ENCODE data around the gene TRIO. TPM values are rescaled to one million over a fixed set of nuclear protein-coding genes. Genes with fewer than 3 reads are reported as not detected.

Gene TRIO
- total and polyA plus RNA-seq, 10 of the 15 experiments (the other 5 are each of a cell fraction or from before 2014, with no cell fraction given), result 5.1 to 96.4 (median 44.6) TPM

DNA sequence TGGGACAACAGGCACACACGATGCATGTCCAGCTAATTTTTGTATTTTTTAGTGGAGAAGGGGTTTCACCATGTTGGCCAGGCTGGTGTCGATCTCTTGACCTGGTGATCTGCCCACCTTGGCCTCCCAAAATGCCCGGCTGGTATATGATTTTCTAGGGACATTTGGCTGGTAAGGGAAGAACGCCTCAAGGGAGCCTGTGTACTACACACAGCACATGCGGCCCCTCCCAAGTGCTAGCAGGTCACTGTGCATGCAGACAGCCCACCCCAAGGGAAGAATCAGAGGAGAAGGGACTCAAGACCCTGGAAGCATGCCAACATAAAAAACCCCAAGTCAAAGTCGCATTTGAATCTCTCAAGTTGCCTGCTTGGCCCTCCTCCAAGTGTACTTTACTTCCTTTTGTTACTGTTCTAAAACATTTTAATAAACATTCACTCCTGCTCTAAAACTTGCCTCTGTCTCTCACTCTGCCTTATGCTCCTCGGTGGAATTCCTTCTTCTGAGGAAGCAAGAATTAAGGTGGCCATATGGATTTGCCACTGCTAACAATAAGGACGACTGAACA is 414.1 kb downstream of the TRIO start (continued):
- TF ChIP-seq PAX5 (IDR thresholded peaks at IDR 0.05; ENCODE audit: borderline replicate concordance, low read depth, low read length) (no peak), MLLT1 (IDR thresholded peaks at IDR 0.05) (no peak), HDAC6 (IDR thresholded peaks at IDR 0.05; ENCODE audit: unreplicated experiment) (no peak), SREBF1 (IDR thresholded peaks at IDR 0.05; ENCODE audit: low read length) (no peak)

DNA sequence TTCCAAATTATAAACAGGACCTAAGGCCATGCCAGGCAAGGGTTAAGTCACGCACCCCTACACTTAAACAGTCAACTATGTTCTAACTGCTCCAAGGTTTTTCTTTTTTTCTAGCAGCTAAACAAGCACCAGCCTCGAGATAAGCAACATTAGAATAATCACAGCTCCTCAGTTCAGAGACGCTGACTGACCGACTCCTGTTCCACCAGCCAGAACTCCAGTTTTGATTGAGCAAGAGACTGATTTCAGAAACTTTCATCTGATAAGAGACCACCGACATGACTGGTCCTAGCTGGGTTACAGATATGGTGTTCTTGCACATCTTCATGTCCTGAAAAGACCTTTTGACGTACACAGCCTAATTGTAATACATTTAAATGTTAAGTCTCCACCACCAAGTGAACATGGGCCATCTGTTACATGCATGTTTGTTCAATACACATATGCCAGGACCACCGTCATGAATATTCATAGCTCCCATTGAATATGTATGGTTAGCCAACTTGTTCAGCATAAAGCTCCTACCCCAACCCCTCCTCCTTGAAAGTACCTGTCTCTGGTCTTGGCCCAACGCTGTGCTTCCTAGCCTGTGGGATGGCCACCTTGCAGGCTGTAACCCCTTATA is 414.8 kb downstream of the TRIO start:
- TF ChIP-seq PBX3 (IDR thresholded peaks at IDR 0.05; ENCODE audit: insufficient replicate concordance, low read depth, low read length) (no peak), SPI1 (IDR thresholded peaks at IDR 0.05; ENCODE audit: borderline replicate concordance, insufficient read depth, low read depth, low read length) (no peak), NR2F1 (conservative IDR thresholded peaks at IDR 0.05) (no peak), RFX5 (IDR thresholded peaks at IDR 0.05; ENCODE audit: low read depth, low read length) (no peak), RB1 (IDR thresholded peaks at IDR 0.05; ENCODE audit: borderline replicate concordance) (no peak), NBN (IDR thresholded peaks at IDR 0.05) (no peak)
- FAIRE-seq, result no peak
- no peaks in the 10 kb centered on the region for H3K79me2 ChIP-seq (ENCODE audit: control insufficient read depth, insufficient read depth, low read length)
- POLR2A ChIA-PET, result no interaction called here
- SMC1A ChIA-PET (ENCODE audit: uncharacterized antibody, unreplicated experiment), result interaction anchor here (0.7 kb wide), 1 partner anchor 91 kb away, joined by 3 read pairs; no protein-coding TSS in a partner anchor
- H3K27me3 ChIP-seq (replicated peaks in 1 of 2; ENCODE audit: control insufficient read depth in 2 of 2, insufficient read depth in 2 of 2, low read length in 1 of 2), result peaks cover 0 to 8% of the 10 kb centered on the region in 2 experiments; a peak in 1 of 4 replicates
- H4K20me1 ChIP-seq (ENCODE audit: control insufficient read depth, insufficient read depth), result no peaks in the 10 kb centered on the region
- peaks cover 2% of the 10 kb centered on the region; the same call in 1 of the 3 replicates for H3K9me3 ChIP-seq (replicated peaks; ENCODE audit: control insufficient read depth, insufficient read depth, low read length)
- DNase-seq (ENCODE audit: low read depth, low spot score), result no peak
- no TSS peak for BruUV-seq (replicated peaks)
- intact Hi-C loops (cut with micrococcal nuclease; ENCODE audit: unreplicated experiment), result no loop called here
- no peaks in the 10 kb centered on the region; the same call in 1 of the 2 replicates for H3K4me1 ChIP-seq (ENCODE audit: control insufficient read depth, insufficient read depth, low read length)
- H2AFZ ChIP-seq (ENCODE audit: control insufficient read depth, low read depth, low read length), result no peak overlapping the region
- 45% methylated on average over 8 of the region's 8 CpGs for WGBS (ENCODE audit: insufficient coverage, insufficient replicate concordance, low lambda C conversion rate, missing lambda C conversion rate)
- H3K4me3 ChIP-seq, result no peak overlapping the region
- ATAC-seq, result no peak
- in situ Hi-C loops (cut with MboI), result no loop called here
- RAD21 ChIA-PET (ENCODE audit: unreplicated experiment), result no interaction called here
- CTCF ChIA-PET, result no interaction called here
- no peak overlapping the region for H3K9ac ChIP-seq (ENCODE audit: control insufficient read depth, insufficient read depth, low read length)
- no peak overlapping the region for H3K4me2 ChIP-seq (ENCODE audit: control insufficient read depth, insufficient read depth)
- H3K27ac ChIP-seq (ENCODE audit: control insufficient read depth, insufficient read depth), result no peak overlapping the region
- no peaks in the 10 kb centered on the region for H3K36me3 ChIP-seq (ENCODE audit: control insufficient read depth in 2 of 2, insufficient read depth in 2 of 2, low read length in 1 of 2)

Other genes with a start within 250 kb of the TRIO start
- not detected in 2 replicates for gene DNAH5, start 198.7 kb upstream of the TRIO start, total RNA-seq (2014; rRNA removed)
- gene DNAH5, start 198.7 kb upstream of the TRIO start, total RNA-seq (2014; rRNA removed; fragmentation: Illumina TruSeq; extraction: Trizol), result 0.05 TPM in 1 of 2 replicates, not detected in the other
- gene DNAH5, start 198.7 kb upstream of the TRIO start, total RNA-seq (2021), result under 0.01 TPM in 1 of 2 replicates, not detected in the other
- 0.30 and 0.39 TPM in 2 replicates for gene DNAH5, start 198.7 kb upstream of the TRIO start, polyA plus RNA-seq (2011; rRNA removed)
- 0.07 and 0.16 TPM in 2 replicates for gene DNAH5, start 198.7 kb upstream of the TRIO start, polyA plus RNA-seq (2014; fragmentation: Illumina TruSeq; extraction: Trizol)
- not detected for gene DNAH5, start 198.7 kb upstream of the TRIO start, polyA plus RNA-seq (2014; fragmentation: Nextera tagmentation; extraction: Ambion mirVana)
- gene DNAH5, start 198.7 kb upstream of the TRIO start, polyA plus RNA-seq (2014; rRNA removed), result not detected in 2 replicates
- gene DNAH5, start 198.7 kb upstream of the TRIO start, polyA plus RNA-seq (2016; fragmentation: Nextera tagmentation; extraction: Ambion mirVana), result not detected